GM15510 (cell line): Measurements from ENCODE around the gene TPSG1.

Source experiments
- POLR2A ChIP-seq: IDR thresholded peaks from 3 replicates; pipeline ENCODE4 v1.6.1; 2011; ENCODE audit warnings: borderline replicate concordance; ENCODE audit not compliant: insufficient read length; ENCODE audit errors: extremely low read depth

The TPSG1 gene

DNA sequence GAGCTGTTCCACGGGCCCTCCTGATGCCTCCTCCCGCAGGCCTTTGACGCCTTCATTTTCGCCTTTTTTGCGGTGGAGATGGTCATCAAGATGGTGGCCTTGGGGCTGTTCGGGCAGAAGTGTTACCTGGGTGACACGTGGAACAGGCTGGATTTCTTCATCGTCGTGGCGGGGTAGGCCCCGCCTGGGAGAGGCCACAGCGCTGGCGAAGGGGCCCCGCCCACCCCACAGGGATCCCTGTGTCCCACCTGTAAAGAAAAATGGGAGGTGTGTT, 29.7 kb downstream of the TPSG1 start:
- TF ChIP-seq POLR2A = no peak

DNA sequence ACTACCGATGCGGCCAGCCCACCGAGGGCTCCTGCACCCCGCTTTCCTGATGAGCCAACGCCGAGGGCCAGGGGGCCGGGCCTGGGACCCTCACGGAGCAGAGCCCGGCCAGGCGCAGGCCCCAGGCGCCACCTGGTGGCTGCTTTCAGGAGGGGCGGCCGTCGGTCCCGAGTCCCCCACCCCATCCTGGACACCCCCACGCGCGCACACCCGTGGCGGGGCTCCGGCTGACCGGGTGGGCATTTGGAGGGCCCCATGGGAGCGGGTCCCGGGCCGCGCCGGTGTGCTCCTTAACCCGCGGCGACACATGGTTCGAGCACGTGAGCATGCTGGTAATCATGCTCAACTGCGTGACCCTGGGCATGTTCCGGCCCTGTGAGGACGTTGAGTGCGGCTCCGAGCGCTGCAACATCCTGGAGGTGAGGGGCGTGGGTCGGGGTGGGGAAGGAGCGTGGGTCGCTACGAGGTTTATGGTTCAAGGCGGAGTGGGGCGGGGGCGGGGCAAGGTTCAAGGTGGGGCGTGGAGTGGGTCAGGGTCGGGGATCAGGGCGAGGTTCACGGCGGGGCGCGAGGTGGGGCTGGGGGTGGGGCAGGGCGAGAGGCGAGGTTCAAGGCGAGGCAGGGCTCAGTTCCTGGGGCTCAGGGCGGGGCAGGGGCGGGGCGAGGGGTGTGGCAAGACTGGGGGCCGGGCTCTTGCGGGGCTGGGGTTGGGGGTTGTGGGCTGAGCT, 30.2 kb downstream of the TPSG1 start:
- TF ChIP-seq POLR2A = no peak

DNA sequence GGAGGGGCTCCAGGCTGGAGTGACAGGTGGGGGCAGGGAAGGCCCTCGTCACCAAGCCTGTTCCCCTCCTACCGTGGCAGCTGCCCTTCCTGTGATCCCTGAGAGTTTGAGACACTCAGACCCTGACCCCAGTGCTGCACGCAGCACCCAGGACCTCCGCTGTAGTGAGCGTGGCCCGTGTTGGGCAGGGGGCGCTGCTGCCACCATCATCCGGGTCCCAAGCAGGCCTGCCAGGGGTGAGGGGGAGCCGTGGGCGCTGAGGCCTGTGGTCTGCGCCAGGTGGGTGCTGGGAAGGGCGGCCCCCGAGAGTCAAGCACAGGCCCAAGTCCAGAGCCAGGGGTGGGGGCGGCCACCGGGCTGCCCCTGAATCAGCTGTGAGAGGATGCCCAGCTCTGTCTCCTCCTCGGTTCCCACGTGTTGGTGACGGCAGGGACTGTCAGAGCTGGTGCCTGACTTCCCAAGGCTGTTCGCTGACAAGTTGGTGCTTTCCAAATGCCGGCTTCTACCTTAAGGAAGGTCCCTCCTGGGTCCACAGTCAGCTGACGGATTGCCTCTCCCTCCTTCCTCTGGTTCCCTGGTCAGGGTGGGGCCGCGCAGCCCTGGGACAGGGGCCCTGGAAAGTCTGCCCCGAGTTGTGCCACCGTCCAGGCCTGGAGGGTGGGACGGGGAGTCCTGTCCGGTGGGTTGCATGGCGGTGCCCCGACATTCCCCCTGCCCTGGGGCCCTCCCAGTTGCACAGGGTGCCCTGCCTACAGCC, 31.1 kb downstream of the TPSG1 start:
- no peak for TF ChIP-seq POLR2A

DNA sequence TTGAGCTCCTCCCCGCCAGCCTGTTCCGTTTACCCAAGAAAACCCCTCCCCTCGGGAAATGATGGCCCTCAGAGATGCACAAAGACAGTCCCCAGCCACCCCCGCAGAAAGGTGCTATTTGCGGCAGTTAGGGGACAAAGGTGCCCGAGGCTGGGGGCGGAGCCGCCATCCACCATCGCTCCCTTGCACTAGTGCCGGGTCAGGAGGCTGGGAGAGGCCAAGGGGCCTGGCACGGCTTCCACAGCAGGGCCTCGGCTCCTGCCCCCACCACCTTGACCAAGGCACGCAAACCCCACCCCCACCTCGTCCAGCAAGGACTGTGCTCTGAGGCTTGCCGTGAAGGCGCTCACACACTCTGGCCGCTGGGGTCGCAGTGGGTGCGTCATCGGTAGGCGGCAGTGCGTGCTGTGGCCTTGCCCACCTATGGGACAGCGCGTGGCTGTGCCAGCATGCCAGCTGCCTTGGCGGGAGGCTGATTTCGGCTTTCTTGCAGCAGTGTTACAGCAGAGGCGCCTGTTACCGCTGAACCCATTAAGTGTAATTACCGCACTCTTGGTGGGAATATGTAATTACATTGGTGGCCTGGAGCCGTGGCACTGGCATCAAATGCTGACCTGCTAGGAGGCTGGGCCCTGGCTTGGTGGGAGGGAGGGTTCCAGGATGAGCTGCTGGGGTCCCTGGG, 31.8 kb downstream of the TPSG1 start:
- no peak for TF ChIP-seq POLR2A

DNA sequence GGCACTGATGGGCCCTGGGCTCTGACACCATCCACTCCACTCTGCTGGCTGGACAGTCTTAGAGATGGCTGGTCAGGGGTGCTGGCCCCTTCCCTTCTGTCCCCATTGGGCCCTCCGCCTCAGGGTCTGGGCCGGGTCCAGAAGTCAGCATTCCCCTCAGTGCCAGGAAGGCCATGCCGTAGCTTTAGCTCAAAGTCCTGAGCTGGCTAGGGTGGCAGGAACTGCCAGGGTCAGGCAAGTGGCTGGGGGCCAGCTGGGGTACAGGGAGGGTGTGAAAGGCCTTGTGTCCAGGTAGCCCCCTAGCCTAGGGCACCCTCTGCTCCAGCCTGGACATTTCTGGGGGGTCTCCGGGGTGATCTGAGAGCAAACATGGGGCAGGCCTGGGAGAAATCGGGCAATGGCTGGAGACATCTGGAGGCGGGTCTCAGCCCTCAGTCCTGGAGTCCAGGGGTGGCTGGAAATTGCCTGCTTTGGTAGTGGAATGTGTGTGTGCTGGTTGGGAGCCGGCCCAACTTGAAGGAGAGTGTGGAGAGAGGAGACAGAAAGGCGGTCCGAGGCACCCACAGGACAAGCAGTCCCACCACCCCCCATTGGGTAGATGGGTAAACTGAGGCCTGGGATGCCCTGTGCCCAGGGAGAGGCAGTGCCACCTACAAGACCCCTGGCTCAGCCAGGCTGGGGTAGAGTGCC, 32.5 kb downstream of the TPSG1 start:
- no peak for TF ChIP-seq POLR2A

DNA sequence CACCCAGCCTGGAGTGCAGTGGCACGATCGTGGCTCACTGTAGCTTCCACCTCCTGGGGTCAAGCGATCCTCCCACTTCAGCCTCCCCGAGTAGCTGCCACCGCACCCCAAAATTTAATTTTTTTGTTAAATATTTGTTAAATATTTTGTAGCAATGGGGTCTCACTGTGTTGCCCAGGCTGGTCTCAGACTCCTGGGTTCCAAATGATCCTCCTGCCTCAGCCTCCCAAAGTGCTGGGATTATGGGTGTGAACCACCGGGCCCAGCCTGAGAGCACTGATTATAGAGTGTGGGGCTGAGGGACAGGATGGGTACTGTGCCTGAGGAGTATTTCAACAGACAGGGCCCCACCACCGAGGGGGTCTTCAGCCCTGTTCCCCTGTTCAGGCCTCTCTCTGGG, 35.6 kb downstream of the TPSG1 start:
- TF ChIP-seq POLR2A = no peak

DNA sequence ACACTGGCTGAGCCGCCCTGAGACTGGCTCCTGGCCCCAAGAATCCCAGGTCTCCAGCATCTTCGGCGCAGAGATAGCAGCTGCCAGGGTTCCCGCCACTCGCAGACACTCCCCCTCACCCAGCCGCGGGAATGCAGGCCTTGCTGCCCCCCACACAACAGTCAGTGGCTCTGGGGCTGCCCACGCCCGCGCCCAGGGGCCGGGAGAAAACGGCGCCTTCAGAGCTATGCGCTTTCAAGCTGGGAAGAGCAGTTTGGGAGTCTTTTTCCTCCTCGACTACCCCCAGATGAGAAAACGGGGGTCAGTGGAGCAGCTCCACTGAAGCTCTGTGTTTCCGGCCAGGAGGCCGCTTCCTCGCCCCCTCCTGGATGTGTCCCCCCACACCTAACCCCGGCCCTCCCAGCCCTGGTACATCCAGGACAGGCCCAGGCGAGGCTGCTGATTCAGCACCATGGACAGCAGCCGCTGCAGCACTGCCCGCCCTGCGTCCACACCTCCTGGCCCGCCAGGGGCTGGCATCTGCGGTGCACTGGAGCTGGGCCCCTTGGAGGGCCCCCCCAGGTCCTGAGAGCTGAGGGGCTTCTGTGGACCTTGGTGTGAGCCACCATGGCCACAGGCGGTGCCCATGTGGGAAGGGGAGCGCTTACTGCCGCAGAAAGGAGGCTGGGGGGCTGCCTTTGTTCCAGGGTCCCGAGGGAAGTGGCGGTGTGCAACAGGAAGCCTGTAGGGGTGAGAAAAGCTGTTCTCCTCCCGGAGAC, 36.5 kb downstream of the TPSG1 start:
- TF ChIP-seq POLR2A = no peak

DNA sequence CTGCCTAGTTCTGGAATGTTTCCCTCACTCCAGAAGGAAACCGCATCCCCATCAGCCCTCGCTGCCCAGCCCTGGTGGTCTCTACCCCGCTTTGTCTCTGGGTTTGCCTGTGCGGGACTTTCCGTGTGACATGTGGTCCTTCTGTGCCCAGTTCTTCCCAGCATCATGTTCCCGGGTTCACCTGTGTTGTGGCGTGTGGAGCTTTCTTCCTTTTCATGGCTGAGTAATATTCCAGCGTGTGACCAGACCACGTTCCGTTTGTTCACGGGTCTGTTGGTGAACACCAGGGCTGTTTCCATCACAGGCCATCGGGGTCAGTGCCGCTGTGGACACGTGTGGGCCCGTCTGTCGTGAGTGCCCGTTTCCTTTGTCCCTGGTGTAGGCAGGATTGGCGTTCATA, 40.1 kb downstream of the TPSG1 start:
- no peak for TF ChIP-seq POLR2A

DNA sequence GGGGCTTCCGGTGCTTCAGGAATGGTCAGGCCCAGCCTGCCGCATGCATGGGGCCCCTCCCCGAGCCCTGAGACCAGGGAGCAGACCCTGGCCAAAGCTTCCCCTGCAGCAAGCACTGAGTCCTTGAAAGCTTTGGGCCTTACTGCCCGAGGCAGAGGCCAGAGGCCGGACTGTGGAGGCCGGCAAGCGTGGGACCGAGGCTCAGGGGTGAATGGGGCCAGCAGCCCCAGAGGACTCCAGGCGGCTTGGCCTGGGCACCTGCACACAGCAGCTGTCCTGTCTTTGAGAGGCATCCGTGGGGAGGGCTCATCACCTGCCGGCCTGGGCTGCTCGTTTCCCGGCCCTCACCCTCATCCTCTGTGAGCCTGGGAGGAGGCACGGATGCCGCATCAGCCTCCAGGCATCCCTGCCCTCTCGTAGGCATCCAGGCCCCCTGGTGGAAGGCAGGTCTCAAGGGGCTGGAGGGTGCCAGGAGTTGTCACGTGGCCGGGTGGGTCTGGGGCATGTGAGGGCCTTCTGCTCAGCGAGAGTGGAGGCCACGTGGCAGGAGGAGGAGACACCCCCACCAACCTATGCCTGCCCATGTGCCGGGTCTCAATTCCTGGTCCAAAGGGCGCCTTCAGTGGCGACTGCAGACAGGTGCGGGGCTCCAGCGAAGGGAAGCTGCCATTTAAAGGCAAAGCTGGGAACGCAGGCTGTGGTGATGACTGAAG, 40.8 kb downstream of the TPSG1 start:
- TF ChIP-seq POLR2A = no peak

DNA sequence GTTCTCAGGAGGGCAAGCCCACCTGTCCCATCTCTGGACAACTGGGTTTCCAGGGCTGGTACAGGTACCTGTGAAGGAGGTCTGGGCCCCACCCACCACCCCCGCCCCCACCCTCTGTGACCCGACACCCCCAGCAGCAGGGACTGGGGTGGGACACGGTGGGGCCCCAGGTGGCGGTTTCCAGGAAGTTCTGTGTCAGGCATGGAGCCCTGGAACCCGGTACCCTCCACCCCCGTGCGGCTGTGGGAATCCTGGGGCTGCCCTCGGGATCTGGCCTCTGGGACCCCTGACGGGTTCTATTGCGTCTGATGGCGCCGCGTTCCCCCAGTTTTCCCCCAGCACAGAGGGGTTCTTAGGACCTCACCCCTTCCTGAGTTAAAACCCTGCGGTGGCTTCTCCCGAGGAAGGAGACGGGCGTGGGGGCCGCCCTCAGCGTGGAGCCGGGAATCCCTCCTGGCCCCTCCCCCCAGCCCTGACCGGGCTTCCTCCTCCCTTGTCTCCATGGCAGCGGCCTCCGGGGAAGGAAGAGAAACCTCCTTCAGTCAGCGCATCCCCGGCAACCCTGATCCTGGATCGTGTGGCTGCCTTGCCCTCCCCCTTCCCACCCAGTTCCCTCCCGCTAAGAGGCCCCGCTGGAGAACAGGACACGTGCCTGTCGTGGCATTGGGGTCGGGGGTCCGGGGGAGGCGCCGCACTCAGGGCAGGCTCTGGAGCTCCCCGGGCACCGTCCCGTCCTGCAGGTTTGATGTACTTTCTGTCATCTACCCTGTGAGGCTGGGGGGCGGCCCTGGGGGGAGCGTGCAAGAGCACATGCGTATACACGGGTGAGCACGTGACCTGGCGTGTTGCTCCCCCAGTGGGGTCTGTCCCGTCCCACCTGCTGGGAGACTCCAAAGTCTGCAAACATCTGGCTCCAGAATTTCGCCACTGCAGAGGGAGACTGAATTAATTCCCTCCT, 41.8 kb downstream of the TPSG1 start:
- no peak for TF ChIP-seq POLR2A

DNA sequence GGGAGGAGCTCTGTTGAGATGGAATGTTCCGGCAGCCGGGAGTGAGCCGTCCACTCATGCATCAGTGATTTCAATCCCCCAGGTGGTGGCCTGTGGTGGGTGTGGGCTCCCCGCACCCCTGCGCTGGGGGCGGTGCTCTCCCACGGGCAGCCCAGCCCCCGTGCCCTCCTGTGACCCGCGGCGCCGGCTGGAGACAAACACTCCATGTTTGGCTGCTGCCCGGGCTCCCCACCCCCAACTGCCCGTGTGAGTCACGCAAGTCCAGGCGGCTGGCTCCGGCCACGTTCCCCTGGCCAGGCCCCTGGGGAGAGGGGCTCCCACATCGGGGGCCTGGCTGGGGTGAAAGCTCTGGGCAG, 42.8 kb downstream of the TPSG1 start:
- no peak for TF ChIP-seq POLR2A

DNA sequence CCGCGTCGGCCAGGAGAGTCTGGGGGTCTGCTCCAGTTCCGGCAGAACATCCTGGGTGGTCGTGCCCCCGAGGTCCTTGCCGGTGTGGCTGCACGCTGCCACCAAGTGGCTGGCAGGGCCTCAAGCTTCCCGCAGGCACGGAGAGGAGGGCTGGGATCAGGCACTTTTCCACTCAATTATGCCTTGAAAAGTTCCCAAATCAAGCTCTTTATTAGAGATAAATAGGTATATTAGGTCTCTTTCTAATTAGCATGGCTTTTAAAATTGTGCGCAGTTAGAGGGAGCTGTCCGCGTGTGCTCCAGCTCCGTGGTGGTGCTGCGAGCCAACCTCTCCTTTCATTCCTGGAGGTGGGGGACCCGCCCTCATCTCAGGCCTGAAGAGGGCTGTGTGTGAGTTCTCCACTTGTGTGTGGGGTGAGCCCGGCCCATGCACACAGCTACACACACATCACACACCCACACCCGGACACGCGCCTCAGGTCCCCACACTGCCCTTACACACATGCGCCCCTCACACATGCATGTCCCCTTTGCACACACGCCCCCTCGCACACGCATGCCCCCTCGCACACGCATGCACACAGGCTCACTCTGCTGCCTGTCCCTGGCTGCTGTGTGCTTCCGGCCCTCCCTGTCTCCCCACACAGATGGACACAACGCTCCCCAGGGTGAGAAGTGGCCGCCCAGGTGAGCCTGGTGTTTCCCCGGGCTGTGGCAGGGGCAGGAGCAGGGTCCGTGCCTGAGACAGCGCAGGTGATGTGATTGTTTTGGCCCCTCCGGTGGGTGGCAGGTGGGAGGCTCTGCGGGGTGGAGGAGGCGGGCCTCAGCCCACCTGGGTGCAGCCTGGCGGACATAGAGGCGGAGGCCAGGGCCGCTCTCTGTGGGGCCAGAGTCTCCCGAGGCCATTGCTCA, 43.4 kb downstream of the TPSG1 start:
- TF ChIP-seq POLR2A = no peak
